HepG2 (cell line): Measurements from ENCODE around the gene ANKRD1. TPM values are rescaled to one million over a fixed set of nuclear protein-coding genes. Genes with fewer than 3 reads are reported as not detected.

Experiments
- ADNP ChIP-seq: sonication (generic); formaldehyde crosslinking; IDR thresholded peaks from 2 replicates; pipeline ENCODE4 v1.4.0; 2020; ENCODE audit warnings: missing genetic modification reagents
- AGO2 ChIP-seq: fragments of 200-400 bp; formaldehyde crosslinking; optimal IDR thresholded peaks from 2 replicates; pipeline ENCODE3; 2017; ENCODE audit warnings: mild to moderate bottlenecking, low read depth, low read length, moderate library complexity
- CREB1 ChIP-seq, 2 experiments: fragments of 450-650 bp in 1 of 2; IDR thresholded peaks; 2 replicates each; pipeline ENCODE4 v1.6.1; 2016 to 2017; ENCODE audit warnings: control low read depth in 1 of 2, mild to moderate bottlenecking in 1 of 2, missing compliant biosample characterization in 1 of 2, missing genetic modification characterization in 1 of 2
- FOXP1 ChIP-seq, 2 experiments: fragments of 450-650 bp in 1 of 2; IDR thresholded peaks; 2 replicates each; pipeline ENCODE4 v1.6.1; 2017 to 2018; ENCODE audit warnings: antibody characterized with exemption in 1 of 2
- HNF1B ChIP-seq: sonication (generic); formaldehyde crosslinking; IDR thresholded peaks from 2 replicates; pipeline ENCODE4 v1.5.1; 2020; ENCODE audit warnings: mild to moderate bottlenecking, moderate library complexity, missing genetic modification reagents
- LCORL ChIP-seq, 2 experiments: fragments of 450-650 bp in 1 of 2; sonication (generic) in 1 of 2; formaldehyde crosslinking in 1 of 2; IDR thresholded peaks; 2 replicates each; pipeline versions ENCODE4 v1.5.0 to v1.6.1; 2017 to 2020; ENCODE audit warnings: antibody characterized with exemption in 1 of 2, missing genetic modification reagents in 1 of 2
- NONO ChIP-seq, 2 experiments: fragments of 450-650 bp in 1 of 2; sonication (generic) in 1 of 2; formaldehyde crosslinking in 1 of 2; IDR thresholded peaks in 1 of 2; conservative IDR thresholded peaks in 1 of 2; 2 replicates each; pipeline versions ENCODE4 v1.6.1 to v1.8.0; 2017 to 2022; ENCODE audit warnings: mild to moderate bottlenecking in 1 of 2, missing genetic modification reagents in 1 of 2, moderate library complexity in 1 of 2
- NR2F1 ChIP-seq, 2 experiments: fragments of 450-650 bp in 1 of 2; formaldehyde crosslinking in 1 of 2; IDR thresholded peaks; 2 replicates each; pipeline versions ENCODE4 v1.5.0 to v1.6.1; 2016 to 2020; ENCODE audit warnings: mild to moderate bottlenecking in 1 of 2, missing compliant biosample characterization in 1 of 2, missing genetic modification reagents in 1 of 2, moderate library complexity in 1 of 2
- PHF20 ChIP-seq: sonication (generic); formaldehyde crosslinking; IDR thresholded peaks from 2 replicates; pipeline ENCODE4 v1.5.0; 2020; ENCODE audit warnings: mild to moderate bottlenecking, missing genetic modification reagents
- RARA ChIP-seq: IDR thresholded peaks from 2 replicates; pipeline ENCODE4 v1.6.1; 2016; ENCODE audit warnings: missing genetic modification reagents, missing compliant biosample characterization
- REL ChIP-seq: sonication (generic); formaldehyde crosslinking; conservative IDR thresholded peaks from 2 replicates; pipeline ENCODE4 v1.8.0; 2022; ENCODE audit warnings: mild to moderate bottlenecking, missing genetic modification reagents, moderate library complexity
- REPIN1 ChIP-seq: sonication (generic); formaldehyde crosslinking; IDR thresholded peaks from 2 replicates; pipeline ENCODE4 v1.8.0; 2022; ENCODE audit warnings: missing genetic modification reagents, low read depth, mild to moderate bottlenecking, borderline replicate concordance
- SIN3A ChIP-seq: IDR thresholded peaks from 2 replicates; pipeline ENCODE4 v1.6.1; 2011; ENCODE audit warnings: low read depth, mild to moderate bottlenecking, control low read depth, low read length, borderline replicate concordance
- SMAD1 ChIP-seq: sonication (generic); formaldehyde crosslinking; IDR thresholded peaks from 2 replicates; pipeline ENCODE4 v1.4.0; 2020; ENCODE audit warnings: missing genetic modification reagents, low read depth, mild to moderate bottlenecking, borderline replicate concordance
- ZFX ChIP-seq: sonication (generic); formaldehyde crosslinking; IDR thresholded peaks from 2 replicates; pipeline ENCODE4 v1.4.0; 2020; ENCODE audit warnings: mild to moderate bottlenecking, low read depth, missing genetic modification reagents, moderate library complexity
- ZNF670 ChIP-seq: sonication (generic); formaldehyde crosslinking; IDR thresholded peaks from 2 replicates; pipeline ENCODE4 v1.8.0; 2022; ENCODE audit warnings: mild to moderate bottlenecking, missing genetic modification reagents, borderline replicate concordance
- ZNF7 ChIP-seq: IDR thresholded peaks from 2 replicates; pipeline ENCODE4 v1.6.1; 2016; ENCODE audit warnings: missing biosample characterization, missing genetic modification reagents
- ZNF703 ChIP-seq: sonication (generic); formaldehyde crosslinking; IDR thresholded peaks from 2 replicates; pipeline ENCODE4 v1.5.1; 2020; ENCODE audit warnings: missing genetic modification reagents, mild to moderate bottlenecking, moderate library complexity, borderline replicate concordance
- ZNF746 ChIP-seq: sonication (generic); formaldehyde crosslinking; IDR thresholded peaks from 2 replicates; pipeline ENCODE4 v1.8.0; 2022; ENCODE audit warnings: mild to moderate bottlenecking, missing genetic modification reagents
- ZNF891 ChIP-seq: sonication (generic); formaldehyde crosslinking; IDR thresholded peaks from 2 replicates; pipeline ENCODE4 v1.5.0; 2020; ENCODE audit warnings: mild to moderate bottlenecking, missing genetic modification reagents
- ZSCAN12 ChIP-seq: sonication (generic); formaldehyde crosslinking; IDR thresholded peaks from 2 replicates; pipeline ENCODE4 v1.9.0; 2021; ENCODE audit warnings: mild to moderate bottlenecking, missing genetic modification reagents
- polyA plus RNA-seq, 8 experiments: library from polyadenylated mRNA; depleted of rRNA in 3 of 8; stranded (reverse) in 7 of 8; unstranded in 1 of 8; fragments of >200 nt; fragmentation: Illumina TruSeq in 4 of 8; extraction: Trizol in 4 of 8; gene quantifications; 2 replicates each; pipeline versions ENCODE4 v1.2.1 to v1.2.3, GENCODE V29; 2011 to 2016; ENCODE audit warnings: low read depth in 4 of 8, missing spikeins in 1 of 8, mixed read lengths in 1 of 8; ENCODE audit not compliant: insufficient read depth in 1 of 8
- total RNA-seq, 5 experiments: library from RNA; depleted of rRNA; stranded (reverse); fragments of >200 nt; fragmentation: Illumina TruSeq; extraction: Trizol; gene quantifications; 2 replicates each; pipeline ENCODE4 v1.2.3, GENCODE V29; 2016; ENCODE audit warnings: low read depth in 1 of 5
- TF ChIP-seq, protein P1 (sequence below): sonication (generic); formaldehyde crosslinking; IDR thresholded peaks from 2 replicates; pipeline ENCODE4 v1.5.1; 2020; ENCODE audit warnings: mild to moderate bottlenecking, missing genetic modification reagents, borderline replicate concordance
- TF ChIP-seq, protein P2 (sequence below): sonication (generic); formaldehyde crosslinking; conservative IDR thresholded peaks from 2 replicates; pipeline ENCODE4 v1.5.0; 2020; ENCODE audit warnings: missing genetic modification reagents

The ANKRD1 gene
- total and polyA plus RNA-seq, 2 of the 13 experiments (the other 11 are each of a cell fraction or from before 2014, with no cell fraction given) = 19.4 to 41.8 TPM

DNA sequence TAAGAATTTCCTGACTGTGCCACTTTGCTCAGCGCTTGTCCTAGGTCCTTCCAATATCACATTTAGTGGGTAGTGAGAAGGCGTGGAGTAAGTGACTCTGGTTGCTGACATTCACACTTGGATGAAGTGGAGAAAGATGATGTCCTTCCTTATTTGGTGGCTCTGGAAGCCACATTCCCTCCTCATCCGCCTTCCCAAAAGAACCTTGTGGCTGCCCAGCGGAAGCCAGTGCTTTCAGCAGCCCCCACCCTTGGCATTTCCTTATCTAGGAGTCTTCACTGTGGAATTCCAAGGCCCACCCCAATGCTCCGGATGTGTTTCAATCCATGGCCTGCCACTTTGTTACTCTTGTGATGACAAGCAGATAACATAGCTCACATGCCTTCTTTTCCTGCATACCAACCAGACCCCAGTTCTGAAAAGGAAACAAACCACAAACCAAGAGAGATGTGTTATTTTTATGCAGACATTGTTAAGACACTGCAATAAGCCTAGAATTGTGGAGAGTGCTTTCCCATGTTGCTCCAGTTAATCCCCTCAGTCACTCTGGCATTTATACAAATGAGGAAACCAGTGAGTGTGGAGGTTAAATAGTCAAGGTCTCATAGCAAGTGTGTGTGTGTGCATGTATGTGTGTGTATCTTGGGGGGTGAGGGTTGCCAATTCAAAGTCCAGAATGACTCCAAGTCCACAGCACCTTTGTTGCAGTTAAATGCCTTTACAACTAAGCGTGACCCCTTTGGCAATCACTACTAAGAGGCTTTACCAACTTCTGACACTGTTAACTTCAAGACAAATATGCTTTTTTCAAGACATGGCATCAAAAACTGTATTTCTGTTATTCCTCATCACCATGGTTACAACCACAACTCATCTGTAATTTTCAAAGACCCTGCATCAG, 10.3 kb upstream of the ANKRD1 start (continued):
- TF ChIP-seq, protein P1, sequence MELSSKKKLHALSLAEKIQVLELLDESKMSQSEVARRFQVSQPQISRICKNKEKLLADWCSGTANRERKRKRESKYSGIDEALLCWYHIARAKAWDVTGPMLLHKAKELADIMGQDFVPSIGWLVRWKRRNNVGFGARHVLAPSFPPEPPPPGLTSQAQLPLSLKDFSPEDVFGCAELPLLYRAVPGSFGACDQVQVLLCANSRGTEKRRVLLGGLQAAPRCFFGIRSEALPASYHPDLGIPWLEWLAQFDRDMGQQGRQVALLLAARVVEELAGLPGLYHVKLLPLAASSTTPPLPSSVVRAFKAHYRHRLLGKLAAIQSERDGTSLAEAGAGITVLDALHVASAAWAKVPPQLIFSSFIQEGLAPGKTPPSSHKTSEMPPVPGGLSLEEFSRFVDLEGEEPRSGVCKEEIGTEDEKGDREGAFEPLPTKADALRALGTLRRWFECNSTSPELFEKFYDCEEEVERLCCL = no peak
- peak; percentile 99 for TF ChIP-seq RARA
- TF ChIP-seq ZSCAN12 (CRISPR knock-in tag) = no peak
- TF ChIP-seq ZNF670 (CRISPR knock-in tag) = no peak
- TF ChIP-seq ZNF891 (CRISPR knock-in tag) = no peak
- TF ChIP-seq LCORL (IDR thresholded peaks at IDR 0.05) = no peak
- TF ChIP-seq LCORL (CRISPR knock-in tag; IDR thresholded peaks at IDR 0.05) = no peak
- peak; percentile 40; the same call in 1 of the 2 replicates for TF ChIP-seq HNF1B (CRISPR knock-in tag)
- no peak; the same call in 1 of the 2 replicates for TF ChIP-seq ZNF7 (CRISPR knock-in tag)
- TF ChIP-seq REPIN1 (CRISPR knock-in tag) = no peak
- TF ChIP-seq NONO (IDR thresholded peaks at IDR 0.05) = no peak
- no peak for TF ChIP-seq NONO (CRISPR knock-in tag; conservative IDR thresholded peaks at IDR 0.05)
- no peak for TF ChIP-seq ZNF703 (CRISPR knock-in tag)
- peak; percentile 35; the same call in 1 of the 2 replicates for TF ChIP-seq ZFX (CRISPR knock-in tag)
- TF ChIP-seq SIN3A = no peak; the same call in 1 of the 2 replicates
- no peak for TF ChIP-seq SMAD1 (CRISPR knock-in tag)
- no peak for TF ChIP-seq AGO2
- TF ChIP-seq REL (CRISPR knock-in tag) = no peak
- TF ChIP-seq PHF20 = no peak
- TF ChIP-seq FOXP1 (IDR thresholded peaks at IDR 0.05) = no peak
- peak; percentile 89 for TF ChIP-seq FOXP1 (CRISPR knock-in tag; IDR thresholded peaks at IDR 0.05)
- peak; percentile 85 to 89 for TF ChIP-seq NR2F1 (CRISPR knock-in tag; IDR thresholded peaks at IDR 0.05)
- no peak for TF ChIP-seq CREB1 (IDR thresholded peaks at IDR 0.05)
- TF ChIP-seq CREB1 (CRISPR knock-in tag; IDR thresholded peaks at IDR 0.05) = peak; percentile 70; the same call in 1 of the 2 replicates
- no peak for TF ChIP-seq ZNF746 (CRISPR knock-in tag)
- TF ChIP-seq, protein P2, sequence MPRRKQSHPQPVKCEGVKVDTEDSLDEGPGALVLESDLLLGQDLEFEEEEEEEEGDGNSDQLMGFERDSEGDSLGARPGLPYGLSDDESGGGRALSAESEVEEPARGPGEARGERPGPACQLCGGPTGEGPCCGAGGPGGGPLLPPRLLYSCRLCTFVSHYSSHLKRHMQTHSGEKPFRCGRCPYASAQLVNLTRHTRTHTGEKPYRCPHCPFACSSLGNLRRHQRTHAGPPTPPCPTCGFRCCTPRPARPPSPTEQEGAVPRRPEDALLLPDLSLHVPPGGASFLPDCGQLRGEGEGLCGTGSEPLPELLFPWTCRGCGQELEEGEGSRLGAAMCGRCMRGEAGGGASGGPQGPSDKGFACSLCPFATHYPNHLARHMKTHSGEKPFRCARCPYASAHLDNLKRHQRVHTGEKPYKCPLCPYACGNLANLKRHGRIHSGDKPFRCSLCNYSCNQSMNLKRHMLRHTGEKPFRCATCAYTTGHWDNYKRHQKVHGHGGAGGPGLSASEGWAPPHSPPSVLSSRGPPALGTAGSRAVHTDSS (CRISPR knock-in tag) = no peak
- no peak for TF ChIP-seq ADNP (CRISPR knock-in tag)
